GM12872 (cell line): ENCODE measurements around the gene NBAS.

Source experiments
- TF ChIP-seq, protein P1 (sequence below): IDR thresholded peaks from 3 replicates; pipeline ENCODE4 v1.5.1; 2011; ENCODE audit warnings: low read depth, mild to moderate bottlenecking, low read length, moderate library complexity; ENCODE audit not compliant: insufficient read depth

The NBAS gene

DNA sequence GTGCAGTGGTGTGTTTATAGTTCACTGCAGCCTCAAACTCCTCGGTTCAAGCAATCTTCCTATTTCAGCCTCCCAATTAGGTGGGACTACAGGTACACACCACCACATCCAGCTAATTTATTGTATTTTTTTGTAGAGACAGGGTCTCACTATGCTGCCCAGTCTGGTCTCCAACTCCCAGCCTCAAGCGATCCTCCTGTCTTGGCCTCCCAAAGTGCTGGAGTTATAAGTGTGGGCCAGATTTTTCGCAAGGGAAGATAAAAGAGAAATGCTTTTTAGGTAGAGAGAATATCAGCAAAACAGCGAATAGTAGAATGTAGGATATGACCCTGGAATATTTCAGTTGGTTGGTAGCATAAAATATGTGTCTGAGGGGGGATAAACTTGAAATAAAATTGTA lies 34.8 kb upstream of the NBAS start:
- TF ChIP-seq, protein P1, sequence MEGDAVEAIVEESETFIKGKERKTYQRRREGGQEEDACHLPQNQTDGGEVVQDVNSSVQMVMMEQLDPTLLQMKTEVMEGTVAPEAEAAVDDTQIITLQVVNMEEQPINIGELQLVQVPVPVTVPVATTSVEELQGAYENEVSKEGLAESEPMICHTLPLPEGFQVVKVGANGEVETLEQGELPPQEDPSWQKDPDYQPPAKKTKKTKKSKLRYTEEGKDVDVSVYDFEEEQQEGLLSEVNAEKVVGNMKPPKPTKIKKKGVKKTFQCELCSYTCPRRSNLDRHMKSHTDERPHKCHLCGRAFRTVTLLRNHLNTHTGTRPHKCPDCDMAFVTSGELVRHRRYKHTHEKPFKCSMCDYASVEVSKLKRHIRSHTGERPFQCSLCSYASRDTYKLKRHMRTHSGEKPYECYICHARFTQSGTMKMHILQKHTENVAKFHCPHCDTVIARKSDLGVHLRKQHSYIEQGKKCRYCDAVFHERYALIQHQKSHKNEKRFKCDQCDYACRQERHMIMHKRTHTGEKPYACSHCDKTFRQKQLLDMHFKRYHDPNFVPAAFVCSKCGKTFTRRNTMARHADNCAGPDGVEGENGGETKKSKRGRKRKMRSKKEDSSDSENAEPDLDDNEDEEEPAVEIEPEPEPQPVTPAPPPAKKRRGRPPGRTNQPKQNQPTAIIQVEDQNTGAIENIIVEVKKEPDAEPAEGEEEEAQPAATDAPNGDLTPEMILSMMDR = no peak

GRCh38 chr2:15595342-15595905 lies 34.3 kb upstream of the NBAS start:
- TF ChIP-seq, protein P1 = no peak

DNA sequence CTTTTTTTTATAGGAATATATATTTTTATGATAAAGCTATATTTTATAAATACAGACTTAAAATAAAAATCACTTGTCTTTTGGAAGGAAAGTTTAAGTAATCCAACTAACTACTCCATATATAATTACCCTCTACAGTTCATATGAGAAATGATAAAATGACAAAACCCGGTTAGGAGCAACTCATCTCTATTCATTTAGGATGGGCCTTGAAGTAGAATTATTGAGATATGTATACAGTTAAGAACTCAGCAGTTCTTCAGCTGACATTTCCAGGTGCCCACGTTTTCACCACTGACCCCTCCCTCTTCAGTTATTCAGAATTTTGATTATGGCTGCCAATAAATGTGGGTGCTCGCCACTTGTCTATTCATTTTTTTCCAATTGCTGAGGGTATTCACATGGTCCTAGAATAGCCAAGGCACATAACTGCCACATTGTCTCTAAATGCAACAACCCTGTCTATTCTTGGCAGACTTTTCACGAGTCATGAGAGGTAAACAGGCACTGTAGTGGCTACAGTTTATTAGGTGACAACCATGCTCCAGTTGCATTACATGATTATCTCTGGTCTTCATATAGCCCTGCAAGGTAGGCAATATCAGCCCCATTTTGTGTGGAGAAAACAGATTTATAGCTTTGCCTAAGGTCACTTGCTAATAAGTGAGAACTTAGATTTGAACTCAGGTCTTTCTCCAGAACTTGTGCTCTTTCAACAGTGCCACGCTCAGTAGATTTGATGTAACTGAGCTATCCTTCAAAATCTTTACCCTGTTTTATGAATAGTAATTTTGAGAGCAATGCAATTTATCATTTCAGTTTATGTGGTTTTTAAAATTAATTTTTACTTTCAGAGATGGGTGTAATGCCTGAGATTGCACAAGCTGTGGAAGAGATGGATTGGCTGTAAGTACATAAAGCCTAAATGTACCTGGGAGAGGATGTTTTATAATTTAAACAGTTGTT lies 33.4 kb upstream of the NBAS start:
- TF ChIP-seq, protein P1 = no peak

DNA sequence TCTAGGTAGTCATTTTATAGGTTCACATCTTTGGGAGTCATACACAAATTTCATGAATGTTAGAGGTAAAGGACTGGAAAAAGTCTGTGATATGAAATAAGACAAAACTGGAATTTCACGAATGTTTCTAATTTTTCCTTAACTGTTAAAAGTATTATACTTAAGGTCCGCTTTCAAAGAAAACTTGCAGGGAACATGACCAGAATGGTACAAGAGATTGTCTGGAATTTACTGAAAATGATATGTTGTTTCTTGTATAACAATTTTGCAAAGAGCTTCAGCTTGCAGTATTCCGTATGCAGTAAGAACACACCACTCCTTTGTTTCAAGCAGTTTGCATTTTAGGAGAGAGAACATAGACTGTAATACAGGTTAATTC lies 32.2 kb upstream of the NBAS start:
- TF ChIP-seq, protein P1 = no peak

DNA sequence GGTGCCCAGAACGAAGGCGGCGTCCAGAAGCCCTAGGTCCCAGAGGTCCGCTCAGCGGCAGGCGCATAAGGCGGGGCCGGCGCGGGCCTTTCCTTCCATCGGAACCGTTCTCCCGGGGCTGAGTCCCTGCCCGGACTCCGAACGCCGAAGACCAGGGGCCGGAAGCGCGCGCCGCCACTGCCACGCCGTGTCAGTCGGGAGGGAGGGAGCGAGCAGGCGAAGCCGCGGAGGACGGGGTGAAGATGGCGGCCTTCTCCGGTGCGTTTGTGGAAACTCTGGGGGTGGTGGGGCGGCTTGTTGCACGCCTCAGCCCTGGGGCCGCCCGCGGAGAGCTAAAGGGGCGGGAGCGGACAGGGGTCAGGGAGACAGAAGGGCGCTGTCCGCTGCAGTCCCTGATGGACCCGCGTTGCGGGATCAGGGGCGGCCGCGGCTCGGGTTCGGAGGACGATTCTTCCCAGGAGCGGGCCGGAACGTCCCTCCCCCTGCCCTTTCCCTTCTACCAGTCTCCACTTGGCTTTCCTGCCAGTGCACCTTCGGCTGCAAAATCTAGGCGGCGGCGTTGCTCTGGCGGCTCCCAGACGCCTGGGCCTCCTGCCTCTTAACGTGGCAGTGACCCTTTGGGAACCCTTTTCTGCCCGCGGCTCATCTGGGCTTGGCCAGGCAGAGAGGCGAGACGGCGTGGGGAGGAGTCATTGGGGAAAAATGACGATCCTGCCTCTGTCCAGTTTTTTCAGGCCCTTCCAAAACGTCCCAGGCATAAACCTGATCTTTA lies 30.7 kb upstream of the NBAS start, which contains the start of gene DDX1:
Gene DDX1 (plus strand): TSS at position 177 of the 772 bp plus-strand sequence. CDS start 66 bp downstream, at position 243.
- TF ChIP-seq, protein P1 = no peak

- TF ChIP-seq, protein P1 = no peak
These were observed 30.2 kb upstream of the NBAS start for GRCh38 chr2:15591373-15591691.

- TF ChIP-seq, protein P1 = peak; percentile 53
These were observed 27.3 kb upstream of the NBAS start for GRCh38 chr2:15588329-15588919.
